ENCODE measurements around the gene ATP6V0A4.
"Not testable (repeated sequence)": the region's sequence is repeated elsewhere in the genome, so short reads cannot be mapped to it uniquely, and the experiment has no call there.

DNA sequence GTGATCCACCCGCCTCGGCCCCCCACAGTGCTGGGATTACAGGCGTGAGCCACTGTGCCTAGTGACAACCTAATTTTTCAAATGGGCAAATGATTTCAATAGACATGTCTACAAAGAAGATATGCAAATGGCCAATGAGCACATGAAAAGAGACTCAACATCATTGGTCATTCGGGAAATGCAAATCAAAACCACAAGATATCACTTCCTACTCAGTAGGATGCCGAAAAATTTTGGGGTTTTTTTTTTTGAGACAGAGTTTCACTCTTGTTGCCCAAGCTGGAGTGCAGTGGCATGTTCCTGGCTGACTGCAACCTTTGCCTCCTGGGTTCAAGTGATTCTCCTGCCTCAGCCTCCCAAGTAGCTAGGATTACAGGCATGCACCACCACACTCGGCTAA is 110.0 kb downstream of the ATP6V0A4 start:
- TF ChIP-seq CTCF (conservative IDR thresholded peaks at IDR 0.05; ENCODE audit: low read depth, low read length); EZH2 (IDR thresholded peaks at IDR 0.05; ENCODE audit: low read length, unreplicated experiment); EZH2phosphoT487 (IDR thresholded peaks at IDR 0.05; ENCODE audit: borderline replicate concordance, low read length): not testable (repeated sequence)

Measured in PC-3 (cell line).